HEK293 (cell line): ENCODE results near the gene ING5.

Experiments used
- CTCF ChIA-PET: fragments of 350-600 bp; formaldehyde crosslinking; extraction: SDS; loops from one replicate; lab custom pipeline; 2021; ENCODE audit warnings: antibody characterized with exemption; lab: Yijun Ruan, JAX
- POLR2A ChIA-PET: fragments of 300-600 bp; formaldehyde crosslinking; extraction: SDS; loops from one replicate; lab custom pipeline; 2020; ENCODE audit warnings: antibody characterized with exemption, inconsistent platforms; lab: Yijun Ruan, JAX
- H3K27ac ChIP-seq: fragments of 200-500 bp; sonication (Bioruptor generic); 2 replicates; pipeline ENCODE4 v1.5.1; 2014; ENCODE audit warnings: low read depth, low read length, control low read depth, inconsistent platforms; ENCODE audit errors: extremely low read depth
- H3K36me3 ChIP-seq, 2 experiments: fragments of 200-500 bp in 1 of 2; sonication (Bioruptor generic) in 1 of 2; 1 replicate in 1 of 2; 2 replicates in 1 of 2; pipeline ENCODE4 v1.5.1; 2014 to 2017; ENCODE audit warnings: inconsistent platforms in 2 of 2, low read length in 2 of 2; ENCODE audit not compliant: control insufficient read depth in 2 of 2, insufficient read depth in 1 of 2
- H3K4me1 ChIP-seq: fragments of 200-500 bp; sonication (Bioruptor generic); 2 replicates; pipeline ENCODE4 v1.5.1; 2014; ENCODE audit warnings: mild to moderate bottlenecking, low read length, inconsistent platforms; ENCODE audit not compliant: control insufficient read depth, insufficient read depth
- H3K4me3 ChIP-seq: 2 replicates; pipeline ENCODE4 v1.5.1; 2011; ENCODE audit warnings: low read depth, mild to moderate bottlenecking, control low read depth, low read length, moderate library complexity
- H3K9me3 ChIP-seq: fragments of 200-500 bp; sonication (Bioruptor generic); 2 replicates; pipeline ENCODE4 v1.5.1; 2014; ENCODE audit warnings: low read depth, low read length, inconsistent platforms; ENCODE audit not compliant: control insufficient read depth, insufficient read depth
- EGR2 ChIP-seq: fragments of 450-650 bp; formaldehyde crosslinking; IDR thresholded peaks from 2 replicates; pipeline ENCODE4 v1.5.1; 2016; ENCODE audit warnings: low read depth, missing biosample characterization, missing genetic modification characterization
- ZEB2 ChIP-seq: fragments of 450-650 bp; formaldehyde crosslinking; IDR thresholded peaks from 2 replicates; pipeline ENCODE4 v1.5.1; 2016; ENCODE audit warnings: missing biosample characterization, missing genetic modification characterization
- ZNF121 ChIP-seq: fragments of 450-650 bp; formaldehyde crosslinking; IDR thresholded peaks from 2 replicates; pipeline ENCODE4 v1.5.1; 2016; ENCODE audit warnings: missing biosample characterization, missing genetic modification characterization
- ZNF174 ChIP-seq: fragments of 450-650 bp; formaldehyde crosslinking; IDR thresholded peaks from 2 replicates; pipeline ENCODE4 v1.5.0; 2017; ENCODE audit warnings: missing biosample characterization, mild to moderate bottlenecking, missing genetic modification characterization
- ZNF202 ChIP-seq: fragments of 450-650 bp; formaldehyde crosslinking; IDR thresholded peaks from 2 replicates; pipeline ENCODE4 v1.5.1; 2016; ENCODE audit warnings: missing biosample characterization, missing genetic modification characterization, borderline replicate concordance
- ZNF23 ChIP-seq: fragments of 450-650 bp; formaldehyde crosslinking; IDR thresholded peaks from 2 replicates; pipeline ENCODE4 v1.5.1; 2016; ENCODE audit warnings: missing biosample characterization, missing genetic modification characterization, borderline replicate concordance
- ZNF302 ChIP-seq: fragments of 450-650 bp; formaldehyde crosslinking; IDR thresholded peaks from 2 replicates; pipeline ENCODE4 v1.5.1; 2016; ENCODE audit warnings: missing biosample characterization, missing genetic modification characterization, low read depth
- ZNF350 ChIP-seq: fragments of 450-650 bp; formaldehyde crosslinking; IDR thresholded peaks from 2 replicates; pipeline ENCODE4 v1.5.0; 2017; ENCODE audit warnings: missing biosample characterization, mild to moderate bottlenecking, missing genetic modification characterization
- ZNF423 ChIP-seq: fragments of 450-650 bp; formaldehyde crosslinking; IDR thresholded peaks from 2 replicates; pipeline ENCODE4 v1.5.1; 2016; ENCODE audit warnings: missing biosample characterization, missing genetic modification characterization
- ZNF48 ChIP-seq: fragments of 450-650 bp; formaldehyde crosslinking; IDR thresholded peaks from 2 replicates; pipeline ENCODE4 v1.5.1; 2016; ENCODE audit warnings: missing biosample characterization, missing genetic modification characterization
- ZNF521 ChIP-seq: fragments of 450-650 bp; formaldehyde crosslinking; IDR thresholded peaks from 2 replicates; pipeline ENCODE4 v1.5.1; 2017; ENCODE audit warnings: missing biosample characterization, mild to moderate bottlenecking, missing genetic modification characterization
- ZNF529 ChIP-seq: fragments of 450-650 bp; formaldehyde crosslinking; IDR thresholded peaks from 2 replicates; pipeline ENCODE4 v1.5.1; 2017; ENCODE audit warnings: missing genetic modification characterization, missing biosample characterization; ENCODE audit not compliant: insufficient replicate concordance
- ZNF670 ChIP-seq: fragments of 450-650 bp; formaldehyde crosslinking; IDR thresholded peaks from 2 replicates; pipeline ENCODE4 v1.5.1; 2016; ENCODE audit warnings: missing biosample characterization, missing genetic modification characterization, low read depth
- ZNF677 ChIP-seq: fragments of 450-650 bp; IDR thresholded peaks from 2 replicates; pipeline ENCODE4 v1.5.0; 2018; ENCODE audit warnings: missing biosample characterization, mild to moderate bottlenecking, missing genetic modification characterization, moderate library complexity
- TF ChIP-seq, protein P1 (sequence below): fragments of 450-650 bp; formaldehyde crosslinking; IDR thresholded peaks from 2 replicates; pipeline ENCODE4 v1.5.1; 2016; ENCODE audit warnings: missing biosample characterization, missing genetic modification characterization
- TF ChIP-seq, protein P2 (sequence below): fragments of 450-650 bp; formaldehyde crosslinking; IDR thresholded peaks from 2 replicates; pipeline ENCODE4 v1.5.1; 2016; ENCODE audit warnings: missing biosample characterization, missing genetic modification characterization
- TF ChIP-seq, protein P3 (sequence below): fragments of 450-650 bp; formaldehyde crosslinking; IDR thresholded peaks from 2 replicates; pipeline ENCODE4 v1.5.1; 2016; ENCODE audit warnings: missing biosample characterization, missing genetic modification characterization
- TF ChIP-seq, protein P4 (sequence below): fragments of 450-650 bp; formaldehyde crosslinking; IDR thresholded peaks from 2 replicates; pipeline ENCODE4 v1.5.1; 2016; ENCODE audit warnings: missing biosample characterization, missing genetic modification characterization

ING5 gene

DNA sequence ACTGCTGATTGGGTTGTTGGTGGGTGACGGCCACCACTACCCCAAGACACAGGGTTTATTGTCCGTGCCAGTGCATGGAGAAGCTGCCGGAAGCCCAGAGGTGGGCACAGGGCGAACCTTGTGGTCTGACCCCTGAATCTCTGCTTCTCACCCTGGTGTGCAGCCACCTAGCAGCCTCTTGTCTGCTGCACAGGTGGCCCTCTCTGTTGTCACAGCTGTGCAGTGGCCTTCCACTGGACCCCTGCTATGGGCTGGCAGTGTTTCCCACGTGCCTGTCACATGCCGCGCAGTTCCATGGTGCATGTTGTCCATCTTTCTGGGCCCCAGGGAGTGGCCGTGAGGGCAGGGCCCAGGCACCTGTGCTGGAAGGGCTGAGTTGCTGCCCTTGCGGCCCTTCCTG, 49.1 kb upstream of the ING5 start:
- ChIA-PET POLR2A (no interaction called here), CTCF (interaction anchor here (0.9 kb wide), 1 partner anchor 12 kb away, joined by 4 read pairs; no protein-coding TSS in a partner anchor)
- Histone ChIP-seq H3K4me1 (no peaks in the 10 kb centered on the region), H3K36me3 (peaks cover 0 to 70% of the 10 kb centered on the region in 2 experiments; a peak in 2 of 3 replicates), H3K9me3 (no peaks in the 10 kb centered on the region), H3K27ac (no peak overlapping the region), H3K4me3 (no peak overlapping the region)
- TF ChIP-seq, protein P1, sequence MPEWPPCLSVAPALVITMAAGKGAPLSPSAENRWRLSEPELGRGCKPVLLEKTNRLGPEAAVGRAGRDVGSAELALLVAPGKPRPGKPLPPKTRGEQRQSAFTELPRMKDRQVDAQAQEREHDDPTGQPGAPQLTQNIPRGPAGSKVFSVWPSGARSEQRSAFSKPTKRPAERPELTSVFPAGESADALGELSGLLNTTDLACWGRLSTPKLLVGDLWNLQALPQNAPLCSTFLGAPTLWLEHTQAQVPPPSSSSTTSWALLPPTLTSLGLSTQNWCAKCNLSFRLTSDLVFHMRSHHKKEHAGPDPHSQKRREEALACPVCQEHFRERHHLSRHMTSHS (tag by site-specific recombination) = no peak
- TF ChIP-seq ZNF521 (no peak), ZNF121 (tag by site-specific recombination) (no peak), ZNF529 (tag by site-specific recombination) (no peak), ZNF677 (tag by site-specific recombination) (no peak)

DNA sequence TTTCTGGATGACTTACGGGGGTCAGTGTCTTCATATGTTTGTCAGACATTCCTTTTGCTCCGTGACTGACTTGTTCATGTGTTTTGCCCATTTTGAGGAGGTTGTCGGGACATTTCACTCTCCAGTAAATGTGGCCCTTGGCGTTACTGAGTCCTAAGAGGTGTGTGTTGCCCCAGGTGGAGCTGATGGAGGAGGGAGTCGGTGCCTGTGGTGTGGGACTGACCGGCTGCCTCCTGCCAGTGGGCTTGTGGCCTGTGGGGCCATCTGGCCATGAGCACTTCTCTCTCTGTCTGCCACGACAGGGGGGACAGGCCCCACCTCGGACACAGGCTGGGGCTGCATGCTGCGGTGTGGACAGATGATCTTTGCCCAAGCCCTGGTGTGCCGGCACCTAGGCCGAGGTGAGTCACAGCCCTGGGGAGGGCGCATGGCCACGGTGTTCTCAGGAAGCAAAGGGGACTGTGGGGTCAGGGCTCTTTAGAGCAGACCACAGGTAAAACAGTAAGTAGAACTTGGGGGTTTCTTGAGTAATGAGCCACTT, 48.6 kb upstream of the ING5 start:
- ChIA-PET POLR2A (no interaction called here), CTCF (interaction anchor here (0.9 kb wide), 1 partner anchor 12 kb away, joined by 4 read pairs; no protein-coding TSS in a partner anchor)
- H3K4me1 ChIP-seq = no peaks in the 10 kb centered on the region
- no peak overlapping the region for H3K4me3 ChIP-seq
- TF ChIP-seq ZNF350 (tag by site-specific recombination) (no peak), ZNF302 (tag by site-specific recombination) (no peak)
- TF ChIP-seq, protein P2, sequence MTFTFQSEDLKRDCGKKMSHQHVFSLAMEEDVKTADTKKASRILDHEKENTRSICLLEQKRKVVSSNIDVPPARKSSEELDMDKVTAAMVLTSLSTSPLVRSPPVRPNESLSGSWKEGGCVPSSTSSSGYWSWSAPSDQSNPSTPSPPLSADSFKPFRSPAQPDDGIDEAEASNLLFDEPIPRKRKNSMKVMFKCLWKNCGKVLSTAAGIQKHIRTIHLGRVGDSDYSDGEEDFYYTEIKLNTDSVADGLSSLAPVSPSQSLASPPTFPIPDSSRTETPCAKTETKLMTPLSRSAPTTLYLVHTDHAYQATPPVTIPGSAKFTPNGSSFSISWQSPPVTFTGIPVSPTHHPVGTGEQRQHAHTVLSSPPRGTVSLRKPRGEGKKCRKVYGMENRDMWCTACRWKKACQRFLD (tag by site-specific recombination) = no peak
- no peaks in the 10 kb centered on the region for H3K9me3 ChIP-seq
- H3K27ac ChIP-seq = no peak overlapping the region
- H3K36me3 ChIP-seq = peaks cover 0 to 74% of the 10 kb centered on the region in 2 experiments; a peak in 2 of 3 replicates

DNA sequence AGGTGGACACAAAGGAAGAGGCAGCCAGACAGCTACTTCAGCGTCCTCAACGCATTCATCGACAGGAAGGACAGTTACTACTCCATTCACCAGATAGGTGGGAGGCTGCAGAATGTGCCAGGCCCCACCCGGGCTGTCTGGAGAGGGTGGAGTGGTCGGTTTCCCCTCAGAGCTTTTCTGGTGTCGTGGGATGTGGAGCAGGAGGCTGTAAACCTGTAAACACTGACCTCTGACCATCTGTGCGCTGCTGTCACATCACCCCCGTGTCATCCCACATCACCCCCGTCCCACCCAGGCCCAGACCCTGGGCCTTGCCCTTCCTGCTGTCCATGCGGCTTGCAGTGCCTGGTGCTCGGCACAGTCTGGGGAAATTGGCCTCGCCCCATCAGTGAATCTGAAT, 47.3 kb upstream of the ING5 start:
- CTCF ChIA-PET = no interaction called here
- Histone ChIP-seq H3K9me3 (no peaks in the 10 kb centered on the region), H3K36me3 (peaks cover 0 to 86% of the 10 kb centered on the region in 2 experiments; a peak in 2 of 3 replicates), H3K4me3 (no peak overlapping the region), H3K27ac (no peak overlapping the region), H3K4me1 (no peaks in the 10 kb centered on the region)
- POLR2A ChIA-PET = interaction anchor here (0.6 to 0.7 kb wide), 4 partner anchors 12 to 240 kb away, joined by 3 to 8 read pairs (median 4); no protein-coding TSS in a partner anchor
- TF ChIP-seq ZNF23 (tag by site-specific recombination) = no peak
- TF ChIP-seq EGR2 (tag by site-specific recombination) = peak; percentile 35; the same call in 1 of the 2 replicates

DNA sequence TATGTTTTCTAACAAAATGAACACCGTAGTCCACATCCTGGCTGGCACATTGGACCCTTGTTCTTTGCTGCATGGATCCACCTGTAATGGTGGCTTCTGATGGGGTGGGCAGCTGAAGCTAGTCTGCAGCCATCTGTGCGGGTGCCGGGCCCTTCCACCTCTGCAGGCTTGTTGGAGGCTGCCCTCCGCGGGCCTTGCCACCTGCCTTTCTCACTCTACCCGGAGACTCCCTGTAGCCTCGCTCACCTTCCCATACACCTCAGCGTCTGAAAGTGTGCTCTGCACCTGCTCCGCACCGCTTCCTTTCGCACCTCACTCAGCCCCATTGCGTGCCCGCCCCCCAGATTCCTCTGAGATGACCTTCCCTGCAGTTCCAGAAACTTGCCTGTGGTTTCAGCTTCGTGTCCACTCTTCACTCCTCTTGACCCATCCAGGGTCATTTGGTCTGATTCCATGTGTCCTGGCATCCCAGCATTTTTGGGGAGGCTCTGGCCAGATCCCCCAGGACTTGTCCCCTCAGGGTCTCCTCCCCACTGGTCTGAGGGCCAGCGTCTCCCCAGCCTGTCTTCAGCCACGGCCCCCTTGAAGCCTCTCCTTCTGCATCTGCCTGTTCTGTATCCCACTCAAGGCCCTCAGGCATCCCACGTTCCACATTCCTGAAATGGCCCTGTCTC, 46.2 kb upstream of the ING5 start:
- no peak overlapping the region for H3K27ac ChIP-seq
- no peak overlapping the region for H3K4me3 ChIP-seq
- CTCF ChIA-PET = no interaction called here
- H3K9me3 ChIP-seq = no peaks in the 10 kb centered on the region
- peaks cover 0 to 91% of the 10 kb centered on the region in 2 experiments; a peak in 2 of 3 replicates for H3K36me3 ChIP-seq
- no peaks in the 10 kb centered on the region for H3K4me1 ChIP-seq
- POLR2A ChIA-PET = no interaction called here
- TF ChIP-seq, protein P3, sequence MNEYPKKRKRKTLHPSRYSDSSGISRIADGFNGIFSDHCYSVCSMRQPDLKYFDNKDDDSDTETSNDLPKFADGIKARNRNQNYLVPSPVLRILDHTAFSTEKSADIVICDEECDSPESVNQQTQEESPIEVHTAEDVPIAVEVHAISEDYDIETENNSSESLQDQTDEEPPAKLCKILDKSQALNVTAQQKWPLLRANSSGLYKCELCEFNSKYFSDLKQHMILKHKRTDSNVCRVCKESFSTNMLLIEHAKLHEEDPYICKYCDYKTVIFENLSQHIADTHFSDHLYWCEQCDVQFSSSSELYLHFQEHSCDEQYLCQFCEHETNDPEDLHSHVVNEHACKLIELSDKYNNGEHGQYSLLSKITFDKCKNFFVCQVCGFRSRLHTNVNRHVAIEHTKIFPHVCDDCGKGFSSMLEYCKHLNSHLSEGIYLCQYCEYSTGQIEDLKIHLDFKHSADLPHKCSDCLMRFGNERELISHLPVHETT (tag by site-specific recombination) = no peak
- TF ChIP-seq ZNF174 (tag by site-specific recombination) = no peak
- TF ChIP-seq, protein P4, sequence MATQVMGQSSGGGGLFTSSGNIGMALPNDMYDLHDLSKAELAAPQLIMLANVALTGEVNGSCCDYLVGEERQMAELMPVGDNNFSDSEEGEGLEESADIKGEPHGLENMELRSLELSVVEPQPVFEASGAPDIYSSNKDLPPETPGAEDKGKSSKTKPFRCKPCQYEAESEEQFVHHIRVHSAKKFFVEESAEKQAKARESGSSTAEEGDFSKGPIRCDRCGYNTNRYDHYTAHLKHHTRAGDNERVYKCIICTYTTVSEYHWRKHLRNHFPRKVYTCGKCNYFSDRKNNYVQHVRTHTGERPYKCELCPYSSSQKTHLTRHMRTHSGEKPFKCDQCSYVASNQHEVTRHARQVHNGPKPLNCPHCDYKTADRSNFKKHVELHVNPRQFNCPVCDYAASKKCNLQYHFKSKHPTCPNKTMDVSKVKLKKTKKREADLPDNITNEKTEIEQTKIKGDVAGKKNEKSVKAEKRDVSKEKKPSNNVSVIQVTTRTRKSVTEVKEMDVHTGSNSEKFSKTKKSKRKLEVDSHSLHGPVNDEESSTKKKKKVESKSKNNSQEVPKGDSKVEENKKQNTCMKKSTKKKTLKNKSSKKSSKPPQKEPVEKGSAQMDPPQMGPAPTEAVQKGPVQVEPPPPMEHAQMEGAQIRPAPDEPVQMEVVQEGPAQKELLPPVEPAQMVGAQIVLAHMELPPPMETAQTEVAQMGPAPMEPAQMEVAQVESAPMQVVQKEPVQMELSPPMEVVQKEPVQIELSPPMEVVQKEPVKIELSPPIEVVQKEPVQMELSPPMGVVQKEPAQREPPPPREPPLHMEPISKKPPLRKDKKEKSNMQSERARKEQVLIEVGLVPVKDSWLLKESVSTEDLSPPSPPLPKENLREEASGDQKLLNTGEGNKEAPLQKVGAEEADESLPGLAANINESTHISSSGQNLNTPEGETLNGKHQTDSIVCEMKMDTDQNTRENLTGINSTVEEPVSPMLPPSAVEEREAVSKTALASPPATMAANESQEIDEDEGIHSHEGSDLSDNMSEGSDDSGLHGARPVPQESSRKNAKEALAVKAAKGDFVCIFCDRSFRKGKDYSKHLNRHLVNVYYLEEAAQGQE (tag by site-specific recombination) = no peak
- no peak for TF ChIP-seq ZNF423
- TF ChIP-seq ZNF670 (tag by site-specific recombination) = no peak
- TF ChIP-seq ZEB2 (tag by site-specific recombination) = no peak
- no peak for TF ChIP-seq ZNF48 (tag by site-specific recombination)
- no peak for TF ChIP-seq ZNF202
- TF ChIP-seq, protein P2 (tag by site-specific recombination) = no peak
